Stimulated activated CD8-positive, alpha-beta memory T cell treated with anti-CD3 and anti-CD28 coated beads, Interleukin-4, amount 100 ng/mL, for 24 hours (primary cell): ENCODE data around the gene LGALS9.
A peak's percentile ranks its signal among the peaks of the same experiment; 100 is the strongest.
"Not testable (repeated sequence)": the region's sequence is repeated elsewhere in the genome, so short reads cannot be mapped to it uniquely, and the experiment has no call there.

Experiments
- DNase-seq: peaks from one replicate; pipeline ENCODE4 v3.0.0-alpha.2; 2020; ENCODE audit warnings: low read depth

The LGALS9 gene

GRCh38 chr17:27629260-27629659 lies 1.7 kb upstream of the LGALS9 start:
- not testable (repeated sequence) for DNase-seq

GRCh38 chr17:27631411-27631760 lies 398 bp downstream of the LGALS9 start:
- DNase-seq = no peak

- no peak for DNase-seq
Observed at GRCh38 chr17:27631897-27632725, 1.1 kb downstream of the LGALS9 start.

- DNase-seq = not testable (repeated sequence)
Observed at GRCh38 chr17:27632766-27633165, 1.8 kb downstream of the LGALS9 start.

- no peak for DNase-seq
Observed at GRCh38 chr17:27633312-27634025, 2.5 kb downstream of the LGALS9 start.

- no peak for DNase-seq
Observed at GRCh38 chr17:27634026-27634335, 3.0 kb downstream of the LGALS9 start.

GRCh38 chr17:27634776-27635175 lies 3.8 kb downstream of the LGALS9 start:
- no peak for DNase-seq

- no peak for DNase-seq
Observed at GRCh38 chr17:27635275-27635823, 4.4 kb downstream of the LGALS9 start.

GRCh38 chr17:27636005-27636520 lies 5.1 kb downstream of the LGALS9 start:
- DNase-seq = not testable (repeated sequence)

GRCh38 chr17:27637818-27638217 lies 6.8 kb downstream of the LGALS9 start:
- not testable (repeated sequence) for DNase-seq

- DNase-seq = not testable (repeated sequence)
Observed at GRCh38 chr17:27638415-27638914, 7.5 kb downstream of the LGALS9 start.

- DNase-seq = no peak
Observed at GRCh38 chr17:27640790-27641189, 9.8 kb downstream of the LGALS9 start.

- no peak for DNase-seq
Observed at GRCh38 chr17:27644586-27644985, 13.6 kb downstream of the LGALS9 start.

- not testable (repeated sequence) for DNase-seq
Observed at GRCh38 chr17:27645621-27646020, 14.6 kb downstream of the LGALS9 start.

- DNase-seq = no peak
Observed at GRCh38 chr17:27646232-27646631, 15.2 kb downstream of the LGALS9 start.

GRCh38 chr17:27647765-27648164 lies 16.8 kb downstream of the LGALS9 start:
- DNase-seq = no peak

GRCh38 chr17:27649111-27649571 lies 18.2 kb downstream of the LGALS9 start:
- not testable (repeated sequence) for DNase-seq

GRCh38 chr17:27649929-27650328 lies 18.9 kb downstream of the LGALS9 start:
- no peak for DNase-seq

- no peak for DNase-seq
Observed at GRCh38 chr17:27650836-27651235, 19.8 kb downstream of the LGALS9 start.

- peak; percentile 46 for DNase-seq
Observed at GRCh38 chr17:27651411-27652345, 20.7 kb downstream of the LGALS9 start.

GRCh38 chr17:27653449-27653971 lies 22.5 kb downstream of the LGALS9 start:
- DNase-seq = not testable (repeated sequence)
